G401 (cell line): ENCODE data around the gene COL9A3. TPM values are rescaled to one million over a fixed set of nuclear protein-coding genes. Genes with fewer than 3 reads are reported as not detected.

Experiments
- DNase-seq: peaks from one replicate; pipeline ENCODE4 v3.0.0-alpha.2; 2015; ENCODE audit warnings: low spot score
- in situ Hi-C: cut with HindIII; loops from 2 replicates; pipeline ENCODE4 v1.10.0; 2016; ENCODE audit warnings: low sequenced_read_pairs, mixed read lengths
- total RNA-seq: library from RNA; depleted of rRNA; stranded (reverse); fragments of >200 nt; shearing (Covaris generic); gene quantifications from 2 replicates; pipeline ENCODE4 v1.2.3, GENCODE V29; 2014

COL9A3 gene
- total RNA-seq, 1 experiment from 2014 or later, result 8.6 TPM

GRCh38 chr20:62794007-62794724, 22.7 kb upstream of the COL9A3 start:
- DNase-seq, result peak; percentile 94
- in situ Hi-C loops, result no loop called here

- DNase-seq, result peak; percentile 68
- in situ Hi-C loops, result no loop called here
Measured at GRCh38 chr20:62795023-62795761, 21.7 kb upstream of the COL9A3 start.

GRCh38 chr20:62796699-62797491, 20.0 kb upstream of the COL9A3 start:
- in situ Hi-C loops, result no loop called here
- no peak for DNase-seq

DNA sequence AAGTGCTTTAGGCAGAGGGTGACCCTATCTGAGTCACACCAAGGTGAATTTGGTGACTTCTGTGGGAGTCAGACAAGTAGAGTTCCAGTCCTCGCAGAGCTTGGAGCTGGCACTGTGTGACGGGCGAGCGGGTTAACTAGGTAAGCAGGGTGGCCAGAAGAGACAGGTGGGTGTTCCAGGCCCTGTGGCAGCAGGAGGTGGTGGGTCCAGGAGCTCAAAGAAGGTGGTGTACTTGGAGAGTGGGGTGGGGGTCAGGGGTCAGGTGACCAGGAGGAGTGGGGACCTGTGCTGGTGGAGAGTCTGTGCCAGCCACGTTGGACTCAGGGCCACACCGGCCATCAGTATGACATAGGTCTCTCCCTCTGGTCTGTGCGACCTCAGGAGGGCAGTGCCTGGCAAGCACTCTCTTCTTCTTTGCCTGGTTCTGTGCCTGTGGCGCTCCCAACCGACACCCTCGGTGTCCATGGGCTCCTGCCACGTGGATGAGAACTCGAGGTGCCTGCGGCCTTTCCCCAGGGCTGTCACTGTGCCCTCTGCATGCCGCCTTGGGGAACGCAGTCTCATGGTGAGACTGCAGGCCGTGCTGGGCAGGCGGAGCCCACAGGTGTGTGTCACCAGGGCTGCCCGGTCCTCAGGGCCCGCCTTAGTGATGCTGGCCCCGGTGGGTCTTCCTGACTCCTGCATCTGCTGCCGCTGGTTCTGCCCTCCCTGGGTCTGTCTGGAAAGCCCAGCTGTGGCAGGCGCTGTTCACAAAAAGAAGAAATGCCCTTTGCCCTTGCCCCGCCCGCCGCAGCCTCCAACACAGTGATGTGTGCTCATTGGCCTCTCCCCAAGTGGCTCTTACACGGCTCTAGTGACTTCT, 18.9 kb upstream of the COL9A3 start:
- in situ Hi-C loops, result no loop called here
- no peak for DNase-seq

- in situ Hi-C loops, result no loop called here
- no peak for DNase-seq
Measured at GRCh38 chr20:62799036-62799435, 17.8 kb upstream of the COL9A3 start.

- in situ Hi-C loops, result no loop called here
- no peak for DNase-seq
Measured at GRCh38 chr20:62799459-62799858, 17.4 kb upstream of the COL9A3 start.

DNA sequence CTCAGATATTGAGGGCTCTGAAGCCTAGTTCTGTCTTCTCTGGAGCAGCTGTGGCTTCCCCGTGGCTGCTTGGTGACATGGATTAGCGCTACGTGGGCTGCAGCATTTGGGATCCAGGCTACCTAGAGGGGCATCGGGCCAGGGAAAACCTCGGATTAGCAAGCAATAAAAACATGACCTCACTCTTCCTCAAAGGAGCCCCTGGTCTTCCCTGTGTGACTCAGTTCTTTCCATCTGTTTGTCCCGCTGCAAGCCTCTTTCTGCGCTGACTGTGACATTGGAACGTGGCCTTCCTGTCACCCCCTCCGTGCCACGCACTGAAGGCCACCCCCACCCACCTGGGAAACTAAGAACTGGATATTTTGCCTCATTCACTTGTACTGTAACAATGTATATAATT, 17.0 kb upstream of the COL9A3 start:
- no peak for DNase-seq
- in situ Hi-C loops, result no loop called here

DNA sequence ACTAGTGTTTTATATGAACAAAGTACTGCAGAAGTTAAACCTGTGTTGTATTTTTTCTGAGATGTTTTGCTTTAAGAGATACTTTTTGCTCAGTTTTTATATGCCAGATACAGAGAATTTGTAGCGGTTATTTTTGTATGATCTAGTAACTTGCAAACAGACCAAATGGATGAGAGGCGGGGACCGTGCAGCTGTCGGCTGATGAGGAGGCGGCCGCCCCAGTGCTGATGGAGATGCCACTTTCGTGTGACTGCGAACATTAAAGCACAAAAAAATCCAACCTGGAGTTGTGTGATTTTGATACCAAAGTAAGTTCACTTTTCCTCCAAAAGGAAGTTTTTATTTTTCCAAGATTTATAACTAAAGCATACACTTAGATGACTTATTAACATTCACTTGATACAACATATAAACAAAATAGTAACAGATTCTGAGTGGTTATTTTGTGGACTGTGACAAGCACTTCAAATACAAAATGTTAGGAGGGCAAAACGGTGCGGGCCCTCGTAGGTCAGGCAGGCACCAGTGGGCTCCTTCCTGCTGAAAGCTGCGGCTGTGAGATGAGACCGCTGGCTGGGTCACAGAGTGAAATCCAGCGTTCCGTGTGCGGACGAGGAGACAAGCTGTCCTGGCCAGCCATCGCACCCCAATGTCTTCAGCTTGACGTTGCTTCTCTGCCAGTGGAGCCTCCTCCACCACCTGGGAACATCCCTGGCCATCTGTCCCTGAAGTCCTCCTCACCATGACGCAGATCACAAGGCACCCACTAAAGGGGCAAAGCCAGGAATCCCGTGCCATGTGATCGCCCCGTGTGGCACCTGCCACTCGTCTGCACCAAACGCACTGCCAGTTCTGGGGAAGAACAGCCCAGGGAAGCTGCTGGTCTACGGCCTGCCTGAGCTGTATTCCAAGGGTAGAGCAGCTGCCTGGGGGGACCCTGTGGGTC, 16.3 kb upstream of the COL9A3 start:
- no peak for DNase-seq
- in situ Hi-C loops, result no loop called here

GRCh38 chr20:62801284-62802010, 15.4 kb upstream of the COL9A3 start:
- in situ Hi-C loops, result no loop called here
- no peak for DNase-seq

DNA sequence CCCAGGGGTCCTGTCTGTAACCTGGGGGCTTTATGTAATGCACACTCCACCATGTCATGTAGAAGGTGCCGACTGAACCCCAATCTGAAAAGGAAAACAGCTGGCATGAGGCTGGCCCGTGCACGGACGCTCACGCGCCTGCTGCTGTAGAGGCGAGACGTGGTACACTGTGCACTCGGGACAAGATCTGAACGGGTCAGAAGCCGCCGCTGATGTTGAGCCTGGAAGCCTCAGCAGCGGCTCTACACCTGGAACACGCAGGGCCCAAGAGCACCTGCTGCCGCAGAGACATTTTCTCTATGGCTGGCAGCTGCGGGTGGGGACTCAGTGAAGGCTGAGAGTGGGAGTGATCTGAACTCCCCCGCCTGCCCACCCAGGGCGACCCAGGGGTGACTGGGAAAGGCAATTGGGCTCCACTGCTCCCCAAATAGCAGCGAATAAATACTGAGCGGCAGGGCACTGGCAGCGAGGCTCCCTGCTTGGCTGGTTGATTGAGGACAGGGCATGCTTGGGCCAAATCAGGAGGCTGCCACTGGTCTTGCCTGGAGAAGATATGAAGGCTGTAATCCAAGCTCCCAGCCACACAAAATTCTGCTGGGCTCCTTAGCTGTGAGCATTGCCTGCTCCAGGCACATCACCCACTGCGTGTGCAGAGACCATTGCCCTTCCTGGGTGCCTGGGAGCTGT, 14.7 kb upstream of the COL9A3 start:
- in situ Hi-C loops, result no loop called here

DNA sequence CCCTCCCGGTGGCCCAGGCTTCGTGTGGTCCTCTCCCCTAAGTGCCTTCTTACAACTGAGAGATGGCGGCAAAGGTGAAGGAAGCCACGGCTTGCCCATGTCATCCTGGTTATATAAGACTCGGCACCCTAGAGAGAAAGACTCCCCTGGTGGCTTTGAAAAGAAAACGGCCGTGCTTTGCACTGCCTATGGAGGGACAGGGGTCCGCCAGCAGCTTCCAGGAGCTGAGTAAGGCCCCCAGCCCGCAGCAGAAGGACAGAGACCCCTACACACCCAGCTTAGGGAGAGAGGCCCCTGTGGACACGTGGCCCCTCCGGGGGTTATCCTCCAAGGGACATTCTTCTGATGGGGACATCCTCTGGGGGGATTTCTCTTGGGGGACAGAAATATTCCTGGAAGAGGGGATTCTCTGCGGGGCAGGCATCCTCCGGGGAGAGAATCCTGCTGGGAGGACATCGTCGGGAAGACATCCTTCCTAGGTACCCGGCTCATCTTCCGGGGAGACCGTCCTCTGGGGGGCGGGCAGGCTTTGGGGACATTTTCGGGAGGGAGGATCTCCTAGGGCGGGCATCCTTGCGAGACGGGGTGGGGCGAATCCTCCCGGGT, 12.7 kb upstream of the COL9A3 start:
- no peak for DNase-seq
- in situ Hi-C loops, result no loop called here

More for the DNA sequence above, 14.7 kb upstream of the COL9A3 start:
- peak; percentile 81 for DNase-seq

GRCh38 chr20:62804627-62805154, 12.2 kb upstream of the COL9A3 start, which contains the start of gene OGFR:
Gene OGFR (plus strand): TSS chr20:62804835. CDS start chr20:62804860, 25 bp downstream.
- DNase-seq, result no peak
- in situ Hi-C loops, result no loop called here

DNA sequence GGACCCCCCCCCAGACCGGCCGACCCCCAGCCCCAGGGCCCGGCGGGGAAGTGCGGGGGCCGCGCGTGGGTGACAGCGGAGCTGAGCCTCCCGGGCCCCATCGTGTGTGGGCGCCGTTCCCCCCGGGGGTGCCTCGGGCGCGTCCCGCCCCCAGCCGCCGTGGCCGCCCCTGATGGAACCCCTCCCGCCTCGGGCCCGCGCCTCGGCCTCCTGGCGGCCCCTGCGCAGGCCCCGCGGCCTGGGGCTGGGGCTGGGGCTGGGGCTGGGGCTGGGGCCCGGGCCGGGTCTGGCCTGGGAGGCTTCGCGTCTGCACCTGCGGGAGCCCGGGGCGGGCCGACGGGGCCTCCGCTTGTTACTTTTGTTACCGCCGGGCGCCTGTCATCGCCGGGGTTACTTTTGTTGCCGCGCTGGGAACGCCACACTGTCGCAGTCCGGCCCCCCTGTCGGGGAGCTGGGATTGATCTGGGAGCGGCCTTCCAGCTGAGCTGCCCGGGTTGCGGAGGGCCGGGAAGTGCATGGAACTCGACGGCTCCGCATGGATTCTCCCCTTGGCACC, 11.6 kb upstream of the COL9A3 start:
- in situ Hi-C loops, result no loop called here

GRCh38 chr20:62805711-62806382, 11.0 kb upstream of the COL9A3 start:
- in situ Hi-C loops, result no loop called here
- no peak for DNase-seq

More for the DNA sequence above, 11.6 kb upstream of the COL9A3 start:
- DNase-seq, result no peak

DNA sequence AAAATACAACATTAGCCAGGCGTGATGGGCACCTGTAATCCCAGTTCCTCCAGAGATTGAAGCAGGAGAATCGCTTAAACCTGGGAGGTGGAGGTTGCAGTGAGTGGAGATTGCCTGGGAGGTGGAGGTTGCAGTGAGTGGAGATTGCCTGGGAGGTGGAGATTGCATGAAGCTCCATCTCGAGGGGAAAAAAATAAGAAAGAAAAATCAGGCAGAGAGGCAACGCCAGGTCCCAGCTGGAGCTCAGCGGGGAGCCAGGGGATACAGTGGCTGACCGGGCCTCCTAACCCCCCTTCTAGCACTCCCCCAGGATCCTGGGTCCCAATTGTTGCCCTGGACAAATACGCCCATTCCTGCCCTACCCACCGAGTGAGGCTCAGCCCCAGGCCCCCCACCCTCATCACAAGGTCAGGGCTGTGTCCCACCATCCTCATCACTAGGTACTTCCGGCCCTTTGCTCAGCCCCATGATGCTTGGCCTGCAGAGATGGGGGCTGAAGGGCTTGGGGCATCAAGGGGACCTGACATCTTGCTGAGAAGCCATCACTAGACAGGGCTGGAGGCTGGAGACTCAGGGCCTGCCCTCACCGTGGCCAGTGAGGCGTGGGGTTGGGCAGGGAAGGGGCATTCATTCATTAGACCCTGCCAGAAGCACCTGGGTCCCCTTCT, 10.3 kb upstream of the COL9A3 start:
- DNase-seq, result no peak
- in situ Hi-C loops, result no loop called here
